ENCODE data around the gene JAM3. TPM values are rescaled to one million over a fixed set of nuclear protein-coding genes. Genes with fewer than 3 reads are reported as not detected.
A peak's percentile ranks its signal among the peaks of the same experiment; 100 is the strongest.

Gene JAM3
- polyA plus RNA-seq: 46.1 and 58.5 TPM in 2 replicates
- 67.8 and 69.1 TPM in 2 replicates for polyA minus RNA-seq

- Histone ChIP-seq H3K79me2 (replicated peaks; ENCODE audit: insufficient read depth, low read length) (peaks cover 40% of the 10 kb centered on the region), H3K9ac (ENCODE audit: low read length) (peak within 1 kb of the TSS; percentile 82), H3K27ac (ENCODE audit: low read length) (peak within 1 kb of the TSS; percentile 81), H2AFZ (ENCODE audit: low read depth, low read length) (peak within 1 kb of the TSS; percentile 41), H3K9me3 (ENCODE audit: low read length) (no peaks in the 10 kb centered on the region), H3K9me2 (ENCODE audit: insufficient read depth, low read length) (no peaks in the 10 kb centered on the region), H3F3A (ENCODE audit: insufficient read depth, low read length, poor library complexity, severe bottlenecking) (no peaks in the 10 kb centered on the region), H3K4me2 (ENCODE audit: low read length) (peak within 1 kb of the TSS; percentile 84), H3K36me3 (ENCODE audit: insufficient read depth, low read length) (no peaks in the 10 kb centered on the region), H4K20me1 (ENCODE audit: insufficient read depth) (no peaks in the 10 kb centered on the region), H3K4me3 (ENCODE audit: low read length) (peak within 1 kb of the TSS; percentile 83), H3K27me3 (ENCODE audit: insufficient read depth, low read depth, low read length) (no peaks in the 10 kb centered on the region)
- TF ChIP-seq RAD21 (conservative IDR thresholded peaks at IDR 0.05) (peak; percentile 49), EP300 (conservative IDR thresholded peaks at IDR 0.05; ENCODE audit: poor library complexity, severe bottlenecking) (peak; percentile 33), TAF1 (IDR thresholded peaks at IDR 0.05; ENCODE audit: low read depth) (peak; percentile 72), EZH2 (IDR thresholded peaks at IDR 0.05; ENCODE audit: borderline replicate concordance, insufficient read depth, low read length, poor library complexity, severe bottlenecking) (no peak), MXI1 (conservative IDR thresholded peaks at IDR 0.05; ENCODE audit: poor library complexity, severe bottlenecking) (peak; percentile 98), POLR2AphosphoS5 (IDR thresholded peaks at IDR 0.05) (peak; percentile 93), SMC3 (conservative IDR thresholded peaks at IDR 0.05; ENCODE audit: poor library complexity) (peak; percentile 44)
- TF ChIP-seq, protein P1, sequence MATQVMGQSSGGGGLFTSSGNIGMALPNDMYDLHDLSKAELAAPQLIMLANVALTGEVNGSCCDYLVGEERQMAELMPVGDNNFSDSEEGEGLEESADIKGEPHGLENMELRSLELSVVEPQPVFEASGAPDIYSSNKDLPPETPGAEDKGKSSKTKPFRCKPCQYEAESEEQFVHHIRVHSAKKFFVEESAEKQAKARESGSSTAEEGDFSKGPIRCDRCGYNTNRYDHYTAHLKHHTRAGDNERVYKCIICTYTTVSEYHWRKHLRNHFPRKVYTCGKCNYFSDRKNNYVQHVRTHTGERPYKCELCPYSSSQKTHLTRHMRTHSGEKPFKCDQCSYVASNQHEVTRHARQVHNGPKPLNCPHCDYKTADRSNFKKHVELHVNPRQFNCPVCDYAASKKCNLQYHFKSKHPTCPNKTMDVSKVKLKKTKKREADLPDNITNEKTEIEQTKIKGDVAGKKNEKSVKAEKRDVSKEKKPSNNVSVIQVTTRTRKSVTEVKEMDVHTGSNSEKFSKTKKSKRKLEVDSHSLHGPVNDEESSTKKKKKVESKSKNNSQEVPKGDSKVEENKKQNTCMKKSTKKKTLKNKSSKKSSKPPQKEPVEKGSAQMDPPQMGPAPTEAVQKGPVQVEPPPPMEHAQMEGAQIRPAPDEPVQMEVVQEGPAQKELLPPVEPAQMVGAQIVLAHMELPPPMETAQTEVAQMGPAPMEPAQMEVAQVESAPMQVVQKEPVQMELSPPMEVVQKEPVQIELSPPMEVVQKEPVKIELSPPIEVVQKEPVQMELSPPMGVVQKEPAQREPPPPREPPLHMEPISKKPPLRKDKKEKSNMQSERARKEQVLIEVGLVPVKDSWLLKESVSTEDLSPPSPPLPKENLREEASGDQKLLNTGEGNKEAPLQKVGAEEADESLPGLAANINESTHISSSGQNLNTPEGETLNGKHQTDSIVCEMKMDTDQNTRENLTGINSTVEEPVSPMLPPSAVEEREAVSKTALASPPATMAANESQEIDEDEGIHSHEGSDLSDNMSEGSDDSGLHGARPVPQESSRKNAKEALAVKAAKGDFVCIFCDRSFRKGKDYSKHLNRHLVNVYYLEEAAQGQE (IDR thresholded peaks at IDR 0.05; ENCODE audit: borderline replicate concordance): peak; percentile 53
- TF ChIP-seq, protein P2, sequence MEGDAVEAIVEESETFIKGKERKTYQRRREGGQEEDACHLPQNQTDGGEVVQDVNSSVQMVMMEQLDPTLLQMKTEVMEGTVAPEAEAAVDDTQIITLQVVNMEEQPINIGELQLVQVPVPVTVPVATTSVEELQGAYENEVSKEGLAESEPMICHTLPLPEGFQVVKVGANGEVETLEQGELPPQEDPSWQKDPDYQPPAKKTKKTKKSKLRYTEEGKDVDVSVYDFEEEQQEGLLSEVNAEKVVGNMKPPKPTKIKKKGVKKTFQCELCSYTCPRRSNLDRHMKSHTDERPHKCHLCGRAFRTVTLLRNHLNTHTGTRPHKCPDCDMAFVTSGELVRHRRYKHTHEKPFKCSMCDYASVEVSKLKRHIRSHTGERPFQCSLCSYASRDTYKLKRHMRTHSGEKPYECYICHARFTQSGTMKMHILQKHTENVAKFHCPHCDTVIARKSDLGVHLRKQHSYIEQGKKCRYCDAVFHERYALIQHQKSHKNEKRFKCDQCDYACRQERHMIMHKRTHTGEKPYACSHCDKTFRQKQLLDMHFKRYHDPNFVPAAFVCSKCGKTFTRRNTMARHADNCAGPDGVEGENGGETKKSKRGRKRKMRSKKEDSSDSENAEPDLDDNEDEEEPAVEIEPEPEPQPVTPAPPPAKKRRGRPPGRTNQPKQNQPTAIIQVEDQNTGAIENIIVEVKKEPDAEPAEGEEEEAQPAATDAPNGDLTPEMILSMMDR (IDR thresholded peaks at IDR 0.05; ENCODE audit: poor library complexity, severe bottlenecking): no peak
Observed at GRCh38 chr11:134068829-134069425, at the start of gene JAM3. Gene JAM3, plus strand, starts transcription at chr11:134069072. Its CDS starts 12 bp downstream, at chr11:134069084.

GRCh38 chr11:134019500-134019899, 49.4 kb upstream of the JAM3 start:
- H2AFZ ChIP-seq (ENCODE audit: low read depth, low read length): no peak overlapping the region
- H3K27ac ChIP-seq (ENCODE audit: low read length): no peak overlapping the region
- H4K20me1 ChIP-seq (ENCODE audit: insufficient read depth): no peaks in the 10 kb centered on the region
- no peak overlapping the region for H3K4me2 ChIP-seq (ENCODE audit: low read length)
- no peaks in the 10 kb centered on the region for H3K9me3 ChIP-seq (ENCODE audit: low read length)
- no peaks in the 10 kb centered on the region for H3K79me2 ChIP-seq (replicated peaks; ENCODE audit: insufficient read depth, low read length)
- no peak overlapping the region for H3K9ac ChIP-seq (ENCODE audit: low read length)
- H3K36me3 ChIP-seq (ENCODE audit: insufficient read depth, low read length): no peaks in the 10 kb centered on the region
- TF ChIP-seq MXI1 (conservative IDR thresholded peaks at IDR 0.05; ENCODE audit: poor library complexity, severe bottlenecking) (no peak), POLR2AphosphoS5 (IDR thresholded peaks at IDR 0.05) (no peak), EP300 (conservative IDR thresholded peaks at IDR 0.05; ENCODE audit: poor library complexity, severe bottlenecking) (no peak), EZH2 (IDR thresholded peaks at IDR 0.05; ENCODE audit: borderline replicate concordance, insufficient read depth, low read length, poor library complexity, severe bottlenecking) (no peak), TAF1 (IDR thresholded peaks at IDR 0.05; ENCODE audit: low read depth) (no peak), RAD21 (conservative IDR thresholded peaks at IDR 0.05) (no peak), SMC3 (conservative IDR thresholded peaks at IDR 0.05; ENCODE audit: poor library complexity) (no peak)
- TF ChIP-seq, protein P1 (IDR thresholded peaks at IDR 0.05; ENCODE audit: borderline replicate concordance): no peak
- TF ChIP-seq, protein P2 (IDR thresholded peaks at IDR 0.05; ENCODE audit: poor library complexity, severe bottlenecking): no peak
- no peaks in the 10 kb centered on the region for H3F3A ChIP-seq (ENCODE audit: insufficient read depth, low read length, poor library complexity, severe bottlenecking)
- H3K4me3 ChIP-seq (ENCODE audit: low read length): no peak overlapping the region
- H3K9me2 ChIP-seq (ENCODE audit: insufficient read depth, low read length): no peaks in the 10 kb centered on the region
- H3K27me3 ChIP-seq (ENCODE audit: insufficient read depth, low read depth, low read length): no peaks in the 10 kb centered on the region
